Measurements from ENCODE around the gene KRTAP20-1. TPM values are rescaled to one million over a fixed set of nuclear protein-coding genes. Genes with fewer than 3 reads are reported as not detected.

KRTAP20-1 gene
- total RNA-seq, 2 donors from 2014 or later: not detected

GRCh38 chr21:30638686-30639085 is 22.5 kb downstream of the KRTAP20-1 start:
- Histone ChIP-seq H3K27me3 (ENCODE audit: control insufficient read depth, insufficient read depth, low read length, poor library complexity, severe bottlenecking) (no peaks in the 10 kb centered on the region), H3K4me1 (ENCODE audit: control insufficient read depth, insufficient read depth, low read length) (no peaks in the 10 kb centered on the region), H3K9me3 (ENCODE audit: control insufficient read depth, low read length) (no peaks in the 10 kb centered on the region), H3K9ac (ENCODE audit: extremely low read depth, low read length, poor library complexity, severe bottlenecking) (no peak overlapping the region), H3K36me3 (ENCODE audit: control insufficient read depth, insufficient read depth, low read length) (no peaks in the 10 kb centered on the region), H3K27ac (ENCODE audit: low read depth, low read length) (no peak overlapping the region), H3K4me3 (ENCODE audit: low read length) (no peak overlapping the region)
- 58 to 92% methylated on average over 2 of the region's 3 CpGs for WGBS, 2 experiments (ENCODE audit: insufficient coverage in 1 of 2, insufficient read length in 1 of 2)
- Mint-ChIP-seq H3K27ac (no peak overlapping the region), H3K27me3 (ENCODE audit: insufficient read depth) (peaks cover 1% of the 10 kb centered on the region), H3K4me3 (no peak overlapping the region), H3K36me3 (ENCODE audit: low read depth) (no peaks in the 10 kb centered on the region), H3K4me1 (no peaks in the 10 kb centered on the region), H3K9me3 (peaks cover 36% of the 10 kb centered on the region)
- TF ChIP-seq CTCF (conservative IDR thresholded peaks at IDR 0.05): no peak
- no peak for DNase-seq

- Histone ChIP-seq H3K27ac (ENCODE audit: low read depth, low read length) (no peak within 1 kb of the TSS), H3K9me3 (ENCODE audit: control insufficient read depth, low read length) (no peaks in the 10 kb centered on the region), H3K9ac (ENCODE audit: extremely low read depth, low read length, poor library complexity, severe bottlenecking) (no peak within 1 kb of the TSS), H3K36me3 (ENCODE audit: control insufficient read depth, insufficient read depth, low read length) (no peaks in the 10 kb centered on the region), H3K4me3 (ENCODE audit: low read length) (no peak within 1 kb of the TSS), H3K4me1 (ENCODE audit: control insufficient read depth, insufficient read depth, low read length) (no peaks in the 10 kb centered on the region), H3K27me3 (ENCODE audit: control insufficient read depth, insufficient read depth, low read length, poor library complexity, severe bottlenecking) (no peaks in the 10 kb centered on the region)
- WGBS, 2 experiments (ENCODE audit: insufficient coverage in 1 of 2, insufficient read length in 1 of 2): 98% methylated on average over 2 of the region's 2 CpGs; no CpG with 5 or more reads in 1 of the 2 experiments
- TF ChIP-seq CTCF (conservative IDR thresholded peaks at IDR 0.05): no peak
- H3K36me3 Mint-ChIP-seq (ENCODE audit: low read depth): no peaks in the 10 kb centered on the region
- H3K4me3 Mint-ChIP-seq: no peak within 1 kb of the TSS
- H3K27ac Mint-ChIP-seq: no peak within 1 kb of the TSS
- peaks cover 1% of the 10 kb centered on the region for H3K27me3 Mint-ChIP-seq (ENCODE audit: insufficient read depth)
- no peak for DNase-seq
- H3K4me1 Mint-ChIP-seq: no peaks in the 10 kb centered on the region
- H3K9me3 Mint-ChIP-seq: peaks cover 48% of the 10 kb centered on the region
Measured at GRCh38 chr21:30642564-30642963, 26.3 kb downstream of the KRTAP20-1 start, which contains the start of gene KRTAP20-3. KRTAP20-3 (plus strand) TSS chr21:30642864.

GRCh38 chr21:30646904-30647414 is 30.7 kb downstream of the KRTAP20-1 start:
- Histone ChIP-seq H3K36me3 (ENCODE audit: control insufficient read depth, insufficient read depth, low read length) (no peaks in the 10 kb centered on the region), H3K27ac (ENCODE audit: low read depth, low read length) (no peak overlapping the region), H3K9me3 (ENCODE audit: control insufficient read depth, low read length) (no peaks in the 10 kb centered on the region), H3K27me3 (ENCODE audit: control insufficient read depth, insufficient read depth, low read length, poor library complexity, severe bottlenecking) (peaks cover 5% of the 10 kb centered on the region), H3K4me1 (ENCODE audit: control insufficient read depth, insufficient read depth, low read length) (no peaks in the 10 kb centered on the region), H3K9ac (ENCODE audit: extremely low read depth, low read length, poor library complexity, severe bottlenecking) (no peak overlapping the region), H3K4me3 (ENCODE audit: low read length) (no peak overlapping the region)
- H3K36me3 Mint-ChIP-seq (ENCODE audit: low read depth): no peaks in the 10 kb centered on the region
- H3K9me3 Mint-ChIP-seq: peaks cover 43% of the 10 kb centered on the region
- H3K27ac Mint-ChIP-seq: no peak overlapping the region
- no peak for TF ChIP-seq CTCF (conservative IDR thresholded peaks at IDR 0.05)
- DNase-seq: no peak
- no CpG with 5 or more reads among the region's 1 CpG for WGBS, 2 experiments (ENCODE audit: insufficient coverage in 1 of 2, insufficient read length in 1 of 2)
- no peaks in the 10 kb centered on the region for H3K4me1 Mint-ChIP-seq
- H3K4me3 Mint-ChIP-seq: no peak overlapping the region
- no peaks in the 10 kb centered on the region for H3K27me3 Mint-ChIP-seq (ENCODE audit: insufficient read depth)
